Naive thymus-derived CD4-positive, alpha-beta T cell (primary cell): ENCODE measurements around the gene KMO. TPM values are rescaled to one million over a fixed set of nuclear protein-coding genes. Genes with fewer than 3 reads are reported as not detected.
A peak's percentile ranks its signal among the peaks of the same experiment; 100 is the strongest.

Experiments
- ATAC-seq: fragments of 150-1000 bp; cut with Tn5 transposase; 2 replicates; pipeline ENCODE4 v1.10.0; 2021; ENCODE audit warnings: mild to moderate bottlenecking, moderate library complexity
- CTCF ChIA-PET: fragments of 350-600 bp; sonication (Branson Sonifier 250); formaldehyde crosslinking; loops from one replicate; lab custom pipeline; 2021; ENCODE audit warnings: antibody characterized with exemption; lab: Charles Lee
- POLR2A ChIA-PET: fragments of 350-600 bp; sonication (Branson Sonifier 250); formaldehyde crosslinking; loops from one replicate; lab custom pipeline; 2021; ENCODE audit warnings: antibody characterized with exemption, inconsistent platforms; lab: Charles Lee
- DNase-seq, 9 donors: peaks; one replicate each; pipeline versions ENCODE4 v3.0.0 to v3.0.0-alpha.2; 2020 to 2022; ENCODE audit warnings: mixed read lengths in 1 of 9
- H3K27ac ChIP-seq: one replicate; pipeline ENCODE4 v1.7.0; 2013; ENCODE audit warnings: mild to moderate bottlenecking, low read depth, low read length, moderate library complexity
- H3K27me3 ChIP-seq, 2 donors: one replicate each; pipeline ENCODE4 v1.7.0; 2013; ENCODE audit warnings: low read length in 2 of 2, mild to moderate bottlenecking in 2 of 2, moderate library complexity in 2 of 2; ENCODE audit not compliant: control insufficient read depth in 2 of 2, insufficient read depth in 2 of 2
- H3K36me3 ChIP-seq, 3 experiments: 1 replicate in 2 of 3; 2 replicates in 1 of 3; pipeline ENCODE4 v1.7.0; 2013; ENCODE audit warnings: low read length in 3 of 3, mild to moderate bottlenecking in 3 of 3, moderate library complexity in 1 of 3; ENCODE audit not compliant: insufficient read depth in 3 of 3, control insufficient read depth in 2 of 3
- H3K4me1 ChIP-seq, 2 donors: one replicate each; pipeline ENCODE4 v1.7.0; 2013; ENCODE audit warnings: low read length in 2 of 2, mild to moderate bottlenecking in 2 of 2, moderate library complexity in 1 of 2; ENCODE audit not compliant: control insufficient read depth in 2 of 2, insufficient read depth in 2 of 2
- H3K4me3 ChIP-seq: 2 replicates; pipeline ENCODE4 v1.7.0; 2013; ENCODE audit warnings: mild to moderate bottlenecking, low read length
- H3K9me3 ChIP-seq, 3 experiments: 1 replicate in 2 of 3; 2 replicates in 1 of 3; pipeline ENCODE4 v1.7.0; 2013; ENCODE audit warnings: low read length in 3 of 3; ENCODE audit not compliant: control insufficient read depth in 2 of 3
- H3K27ac Mint-ChIP-seq, 9 donors: one replicate each; pipeline ENCODE4 v1.8.0; 2020 to 2022; ENCODE audit warnings: mixed read lengths in 9 of 9, mild to moderate bottlenecking in 8 of 9, moderate library complexity in 5 of 9, inconsistent platforms in 2 of 9
- H3K27me3 Mint-ChIP-seq, 5 donors: one replicate each; pipeline ENCODE4 v1.8.0; 2021 to 2022; ENCODE audit warnings: mixed read lengths in 5 of 5, mild to moderate bottlenecking in 1 of 5
- H3K36me3 Mint-ChIP-seq, 5 donors: one replicate each; pipeline ENCODE4 v1.8.0; 2020 to 2022; ENCODE audit warnings: mixed read lengths in 5 of 5, mild to moderate bottlenecking in 3 of 5, inconsistent platforms in 1 of 5
- H3K4me1 Mint-ChIP-seq, 7 donors: one replicate each; pipeline ENCODE4 v1.8.0; 2020 to 2022; ENCODE audit warnings: mixed read lengths in 7 of 7, mild to moderate bottlenecking in 3 of 7, inconsistent platforms in 1 of 7
- H3K4me3 Mint-ChIP-seq, 10 donors: one replicate each; pipeline ENCODE4 v1.8.0; 2020 to 2022; ENCODE audit warnings: mild to moderate bottlenecking in 10 of 10, mixed read lengths in 10 of 10, moderate library complexity in 6 of 10, inconsistent platforms in 2 of 10
- H3K9me3 Mint-ChIP-seq, 11 donors: one replicate each; pipeline ENCODE4 v1.8.0; 2020 to 2022; ENCODE audit warnings: mixed read lengths in 11 of 11, mild to moderate bottlenecking in 4 of 11, inconsistent platforms in 1 of 11, moderate library complexity in 1 of 11
- intact Hi-C, 2 donors: fragments of 100-400 bp; cut with micrococcal nuclease; formaldehyde crosslinking; loops; one replicate each; pipeline ENCODE4 v1.15.1; 2023
- polyA plus RNA-seq, 2 donors: library from polyadenylated mRNA; unstranded; fragments of 300-500 nt; fragmentation: Illumina TruSeq; gene quantifications; one replicate each; pipeline ENCODE4 v1.2.3, GENCODE V29; 2021
- total RNA-seq, 6 experiments: library from RNA in 5 of 6; stranded (reverse) in 5 of 6; gene quantifications; 1 replicate in 5 of 6; 2 replicates in 1 of 6; pipeline ENCODE4 v1.2.3 and lab custom pipeline; 2021 to 2026

Gene KMO
- total and polyA plus RNA-seq, 7 experiments from 2014 or later, result 0.51 to 3.3 (median 0.82) TPM; not detected in 3

DNA sequence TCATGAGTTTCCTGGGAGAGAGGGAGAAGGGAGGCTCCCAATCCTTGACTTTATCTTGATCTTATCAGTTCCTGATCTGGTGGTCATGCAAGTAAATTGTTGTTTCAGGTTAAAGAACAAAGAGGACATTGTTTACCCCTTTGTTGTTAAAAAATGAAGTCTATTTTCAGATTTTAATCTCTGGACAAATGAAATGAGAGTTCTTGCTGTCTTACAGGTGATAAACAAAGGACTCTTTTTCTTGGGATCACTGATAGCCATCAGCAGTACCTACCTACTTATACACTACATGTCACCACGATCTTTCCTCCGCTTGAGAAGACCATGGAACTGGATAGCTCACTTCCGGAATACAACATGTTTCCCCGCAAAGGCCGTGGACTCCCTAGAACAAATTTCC, 59.6 kb downstream of the KMO start:
- Histone ChIP-seq H3K4me3 (no peak overlapping the region), H3K27ac (no peak overlapping the region), H3K4me1 (no peaks in the 10 kb centered on the region), H3K27me3 (no peaks in the 10 kb centered on the region), H3K9me3 (no peaks in the 10 kb centered on the region), H3K36me3 (no peaks in the 10 kb centered on the region)
- intact Hi-C loops, result no loop called here
- H3K9me3 Mint-ChIP-seq, result no peaks in the 10 kb centered on the region
- no peak overlapping the region for H3K4me3 Mint-ChIP-seq
- POLR2A ChIA-PET, result interaction anchor here (0.5 kb wide), 1 partner anchor 1080 kb away, joined by 3 read pairs; no protein-coding TSS in a partner anchor
- no peak for ATAC-seq
- peaks cover 0 to 14% (median 3%) of the 10 kb centered on the region in 5 donors for H3K36me3 Mint-ChIP-seq
- no peak for DNase-seq
- no peaks in the 10 kb centered on the region for H3K27me3 Mint-ChIP-seq
- peaks cover 0 to 10% (median 0%) of the 10 kb centered on the region in 7 donors for H3K4me1 Mint-ChIP-seq
- no peak overlapping the region for H3K27ac Mint-ChIP-seq
- CTCF ChIA-PET, result no interaction called here

- POLR2A ChIA-PET, result no interaction called here
- H3K27me3 Mint-ChIP-seq, result no peaks in the 10 kb centered on the region
- no peaks in the 10 kb centered on the region for H3K9me3 Mint-ChIP-seq
- Histone ChIP-seq H3K36me3 (peaks cover 0 to 3% (median 0%) of the 10 kb centered on the region in 3 experiments), H3K9me3 (no peaks in the 10 kb centered on the region), H3K27ac (no peak overlapping the region), H3K4me1 (no peaks in the 10 kb centered on the region), H3K27me3 (no peaks in the 10 kb centered on the region), H3K4me3 (no peak overlapping the region)
- H3K27ac Mint-ChIP-seq, result no peak overlapping the region
- no peak overlapping the region for H3K4me3 Mint-ChIP-seq
- peaks cover 0 to 10% (median 0%) of the 10 kb centered on the region in 7 donors for H3K4me1 Mint-ChIP-seq
- peak; percentile 81 for ATAC-seq
- intact Hi-C loops, result no loop called here
- CTCF ChIA-PET, result no interaction called here
- DNase-seq, result no peak
- peaks cover 0 to 14% (median 3%) of the 10 kb centered on the region in 5 donors for H3K36me3 Mint-ChIP-seq
These were observed 60.2 kb downstream of the KMO start for GRCh38 chr1:241592273-241592958.

GRCh38 chr1:241593186-241593585, 61.0 kb downstream of the KMO start:
- Mint-ChIP-seq H3K27me3 (no peaks in the 10 kb centered on the region), H3K4me3 (no peak overlapping the region), H3K9me3 (no peaks in the 10 kb centered on the region), H3K27ac (no peak overlapping the region), H3K4me1 (peaks cover 0 to 10% (median 0%) of the 10 kb centered on the region in 7 donors), H3K36me3 (peaks cover 0 to 18% (median 3%) of the 10 kb centered on the region in 5 donors)
- Histone ChIP-seq H3K4me1 (no peaks in the 10 kb centered on the region), H3K36me3 (peaks cover 0 to 3% (median 0%) of the 10 kb centered on the region in 3 experiments), H3K4me3 (no peak overlapping the region), H3K27me3 (no peaks in the 10 kb centered on the region), H3K9me3 (no peaks in the 10 kb centered on the region), H3K27ac (no peak overlapping the region)
- DNase-seq (no peak), ATAC-seq (no peak)
- CTCF ChIA-PET, result no interaction called here
- POLR2A ChIA-PET, result no interaction called here
- intact Hi-C loops, result no loop called here

DNA sequence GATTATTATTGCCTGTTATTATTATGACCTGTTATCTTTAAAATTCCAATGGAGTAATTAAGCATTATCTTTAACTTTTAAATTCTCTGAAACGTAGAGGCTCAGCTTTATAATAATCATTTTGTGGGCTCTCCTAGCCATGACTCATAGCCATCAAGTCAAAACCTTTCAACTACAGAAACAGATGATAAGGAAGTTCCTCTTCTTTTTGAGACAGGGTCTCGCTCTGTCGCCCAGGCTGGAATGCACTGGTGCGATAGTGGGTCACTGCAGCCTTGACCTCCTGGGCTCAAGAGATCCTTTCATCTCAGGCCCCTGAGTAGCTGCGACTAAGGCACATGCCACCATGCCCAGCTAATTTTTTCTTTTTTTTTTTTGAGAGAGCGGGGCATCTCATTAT, 64.5 kb downstream of the KMO start:
- ATAC-seq (no peak), DNase-seq (no peak)
- Mint-ChIP-seq H3K4me3 (no peak overlapping the region), H3K9me3 (peaks cover 0 to 2% (median 0%) of the 10 kb centered on the region in 11 donors), H3K27me3 (no peaks in the 10 kb centered on the region), H3K27ac (no peak overlapping the region), H3K4me1 (peaks cover 0 to 10% (median 0%) of the 10 kb centered on the region in 7 donors), H3K36me3 (peaks cover 4 to 32% (median 10%) of the 10 kb centered on the region in 5 donors)
- CTCF ChIA-PET, result no interaction called here
- H3K9me3 ChIP-seq, result no peaks in the 10 kb centered on the region
- intact Hi-C loops, result no loop called here
- no peak overlapping the region for H3K4me3 ChIP-seq
- POLR2A ChIA-PET, result no interaction called here
- no peaks in the 10 kb centered on the region for H3K4me1 ChIP-seq
- no peak overlapping the region for H3K27ac ChIP-seq
- peaks cover 0 to 3% (median 0%) of the 10 kb centered on the region in 3 experiments for H3K36me3 ChIP-seq
- no peaks in the 10 kb centered on the region for H3K27me3 ChIP-seq

GRCh38 chr1:241598249-241598648, 66.1 kb downstream of the KMO start:
- ATAC-seq, result no peak
- no peak for DNase-seq
- no peaks in the 10 kb centered on the region for H3K27me3 Mint-ChIP-seq
- H3K27ac Mint-ChIP-seq, result no peak overlapping the region
- H3K9me3 ChIP-seq, result no peaks in the 10 kb centered on the region
- no peak overlapping the region for H3K4me3 ChIP-seq
- H3K27me3 ChIP-seq, result no peaks in the 10 kb centered on the region
- POLR2A ChIA-PET, result no interaction called here
- H3K27ac ChIP-seq, result no peak overlapping the region
- peaks cover 0 to 7% (median 0%) of the 10 kb centered on the region in 7 donors for H3K4me1 Mint-ChIP-seq
- peaks cover 7 to 46% (median 25%) of the 10 kb centered on the region in 5 donors for H3K36me3 Mint-ChIP-seq
- H3K9me3 Mint-ChIP-seq, result peaks cover 0 to 2% (median 0%) of the 10 kb centered on the region in 11 donors
- H3K4me3 Mint-ChIP-seq, result no peak overlapping the region
- intact Hi-C loops, result no loop called here
- H3K36me3 ChIP-seq, result peaks cover 0 to 9% (median 0%) of the 10 kb centered on the region in 3 experiments
- H3K4me1 ChIP-seq, result no peaks in the 10 kb centered on the region
- CTCF ChIA-PET, result interaction anchor here (0.9 kb wide), 1 partner anchor 13 kb away, joined by 3 read pairs; no protein-coding TSS in a partner anchor

DNA sequence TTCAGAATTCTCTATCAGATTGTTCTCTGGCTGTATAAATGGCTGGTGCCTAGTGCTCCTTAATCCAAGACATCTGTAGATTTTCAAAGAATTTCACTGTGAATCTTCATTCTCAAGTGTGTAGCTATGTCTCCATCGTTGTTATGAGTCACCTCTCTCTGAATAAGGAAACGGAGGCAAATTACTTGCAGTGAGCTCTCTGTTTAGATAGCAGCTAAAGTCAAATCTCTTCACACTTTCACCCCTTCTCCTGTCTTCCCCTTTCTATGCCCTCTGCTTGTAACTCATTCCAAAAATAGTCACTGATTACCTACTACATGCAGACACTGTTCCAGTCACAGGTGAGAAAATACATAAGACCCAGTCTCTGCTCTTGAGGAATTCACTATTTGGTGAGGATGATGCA, 68.3 kb downstream of the KMO start:
- H3K4me3 Mint-ChIP-seq, result no peak overlapping the region
- no peak overlapping the region for H3K27ac Mint-ChIP-seq
- intact Hi-C loops, result no loop called here
- ATAC-seq, result no peak
- Histone ChIP-seq H3K27me3 (no peaks in the 10 kb centered on the region), H3K36me3 (peaks cover 0 to 9% (median 0%) of the 10 kb centered on the region in 3 experiments), H3K4me3 (no peak overlapping the region), H3K27ac (no peak overlapping the region), H3K4me1 (no peaks in the 10 kb centered on the region), H3K9me3 (no peaks in the 10 kb centered on the region)
- peaks cover 0 to 2% (median 0%) of the 10 kb centered on the region in 11 donors for H3K9me3 Mint-ChIP-seq
- peaks cover 0 to 7% (median 0%) of the 10 kb centered on the region in 7 donors for H3K4me1 Mint-ChIP-seq
- CTCF ChIA-PET, result no interaction called here
- POLR2A ChIA-PET, result no interaction called here
- H3K36me3 Mint-ChIP-seq, result peaks cover 7 to 37% (median 36%) of the 10 kb centered on the region in 5 donors
- no peaks in the 10 kb centered on the region for H3K27me3 Mint-ChIP-seq
- no peak for DNase-seq
